HepG2 (cell line): ENCODE results near the gene TMEM62. TPM values are rescaled to one million over a fixed set of nuclear protein-coding genes. Genes with fewer than 3 reads are reported as not detected.

ENCODE experiments used
- ARHGAP35 ChIP-seq: sonication (generic); formaldehyde crosslinking; IDR thresholded peaks from 2 replicates; pipeline ENCODE4 v1.9.0; 2022; ENCODE audit warnings: mild to moderate bottlenecking, inconsistent platforms, moderate library complexity, missing genetic modification reagents, borderline replicate concordance
- ARNT ChIP-seq: fragments of 450-650 bp; IDR thresholded peaks from 2 replicates; pipeline ENCODE4 v1.6.1; 2017
- ASH2L ChIP-seq: fragments of 300-600, 200-600 bp; sonication (generic); IDR thresholded peaks from 2 replicates; pipeline ENCODE4 v1.7.0; 2017; ENCODE audit warnings: low read depth, mild to moderate bottlenecking, moderate library complexity, mixed read lengths, low read length; ENCODE audit not compliant: insufficient read length
- KDM4B ChIP-seq: sonication (generic); formaldehyde crosslinking; IDR thresholded peaks from 2 replicates; pipeline ENCODE4 v1.4.0; 2020; ENCODE audit warnings: missing genetic modification reagents
- NFE2L2 ChIP-seq: fragments of 150-350 bp; IDR thresholded peaks from 2 replicates; pipeline ENCODE4 v1.6.1; 2014; ENCODE audit warnings: low read length
- NPAS2 ChIP-seq: sonication (generic); formaldehyde crosslinking; IDR thresholded peaks from 2 replicates; pipeline ENCODE4 v1.8.0; 2022; ENCODE audit warnings: mild to moderate bottlenecking, missing genetic modification reagents, borderline replicate concordance
- REL ChIP-seq: sonication (generic); formaldehyde crosslinking; conservative IDR thresholded peaks from 2 replicates; pipeline ENCODE4 v1.8.0; 2022; ENCODE audit warnings: mild to moderate bottlenecking, missing genetic modification reagents, moderate library complexity
- RFXANK ChIP-seq: IDR thresholded peaks from 2 replicates; pipeline ENCODE4 v1.6.1; 2016
- SAFB2 ChIP-seq: sonication (generic); formaldehyde crosslinking; IDR thresholded peaks from 2 replicates; pipeline ENCODE4 v1.5.1; 2020; ENCODE audit warnings: missing genetic modification reagents, low read depth, mild to moderate bottlenecking, borderline replicate concordance
- SKI ChIP-seq: fragments of 450-650 bp; IDR thresholded peaks from one replicate; pipeline ENCODE4 v1.6.1; 2018; ENCODE audit warnings: mild to moderate bottlenecking; ENCODE audit not compliant: partially characterized antibody
- SMAD9 ChIP-seq: sonication (generic); formaldehyde crosslinking; IDR thresholded peaks from 2 replicates; pipeline ENCODE4 v1.5.1; 2020; ENCODE audit warnings: mild to moderate bottlenecking, missing genetic modification reagents
- SNAPC2 ChIP-seq: sonication (generic); formaldehyde crosslinking; IDR thresholded peaks from 2 replicates; pipeline ENCODE4 v1.8.1; 2022; ENCODE audit warnings: mild to moderate bottlenecking, missing genetic modification reagents
- YY1 ChIP-seq: IDR thresholded peaks from 2 replicates; pipeline ENCODE4 v1.6.1; 2011; ENCODE audit warnings: low read length, low read depth, moderate library complexity, mild to moderate bottlenecking; ENCODE audit not compliant: insufficient read depth, insufficient replicate concordance
- ZFX ChIP-seq: sonication (generic); formaldehyde crosslinking; IDR thresholded peaks from 2 replicates; pipeline ENCODE4 v1.4.0; 2020; ENCODE audit warnings: mild to moderate bottlenecking, low read depth, missing genetic modification reagents, moderate library complexity
- ZMYM4 ChIP-seq: sonication (generic); formaldehyde crosslinking; IDR thresholded peaks from 2 replicates; pipeline ENCODE4 v1.8.1; 2023; ENCODE audit warnings: mild to moderate bottlenecking, missing genetic modification reagents
- ZNF724P ChIP-seq: sonication (generic); formaldehyde crosslinking; IDR thresholded peaks from 2 replicates; pipeline ENCODE4 v1.8.0; 2022; ENCODE audit warnings: missing genetic modification reagents, borderline replicate concordance
- polyA plus RNA-seq, 8 experiments: library from polyadenylated mRNA; depleted of rRNA in 3 of 8; stranded (reverse) in 7 of 8; unstranded in 1 of 8; fragments of >200 nt; fragmentation: Illumina TruSeq in 4 of 8; extraction: Trizol in 4 of 8; gene quantifications; 2 replicates each; pipeline versions ENCODE4 v1.2.1 to v1.2.3, GENCODE V29; 2011 to 2016; ENCODE audit warnings: low read depth in 4 of 8, missing spikeins in 1 of 8, mixed read lengths in 1 of 8; ENCODE audit not compliant: insufficient read depth in 1 of 8
- total RNA-seq, 5 experiments: library from RNA; depleted of rRNA; stranded (reverse); fragments of >200 nt; fragmentation: Illumina TruSeq; extraction: Trizol; gene quantifications; 2 replicates each; pipeline ENCODE4 v1.2.3, GENCODE V29; 2016; ENCODE audit warnings: low read depth in 1 of 5
- TF ChIP-seq, protein P1 (sequence below): sonication (generic); formaldehyde crosslinking; IDR thresholded peaks from 2 replicates; pipeline ENCODE4 v1.4.0; 2020; ENCODE audit warnings: mild to moderate bottlenecking, missing genetic modification reagents
- TF ChIP-seq, protein P2 (sequence below): sonication (generic); formaldehyde crosslinking; IDR thresholded peaks from 2 replicates; pipeline ENCODE4 v1.4.0; 2020; ENCODE audit warnings: mild to moderate bottlenecking, missing genetic modification reagents
- TF ChIP-seq, protein P3 (sequence below): IDR thresholded peaks from 2 replicates; pipeline ENCODE4 v1.4.0; 2020; ENCODE audit warnings: mild to moderate bottlenecking, missing genetic modification reagents

Gene TMEM62
- total and polyA plus RNA-seq, 2 of the 13 experiments (the other 11 are each of a cell fraction or from before 2014, with no cell fraction given) = 14.2 to 20.9 TPM

DNA sequence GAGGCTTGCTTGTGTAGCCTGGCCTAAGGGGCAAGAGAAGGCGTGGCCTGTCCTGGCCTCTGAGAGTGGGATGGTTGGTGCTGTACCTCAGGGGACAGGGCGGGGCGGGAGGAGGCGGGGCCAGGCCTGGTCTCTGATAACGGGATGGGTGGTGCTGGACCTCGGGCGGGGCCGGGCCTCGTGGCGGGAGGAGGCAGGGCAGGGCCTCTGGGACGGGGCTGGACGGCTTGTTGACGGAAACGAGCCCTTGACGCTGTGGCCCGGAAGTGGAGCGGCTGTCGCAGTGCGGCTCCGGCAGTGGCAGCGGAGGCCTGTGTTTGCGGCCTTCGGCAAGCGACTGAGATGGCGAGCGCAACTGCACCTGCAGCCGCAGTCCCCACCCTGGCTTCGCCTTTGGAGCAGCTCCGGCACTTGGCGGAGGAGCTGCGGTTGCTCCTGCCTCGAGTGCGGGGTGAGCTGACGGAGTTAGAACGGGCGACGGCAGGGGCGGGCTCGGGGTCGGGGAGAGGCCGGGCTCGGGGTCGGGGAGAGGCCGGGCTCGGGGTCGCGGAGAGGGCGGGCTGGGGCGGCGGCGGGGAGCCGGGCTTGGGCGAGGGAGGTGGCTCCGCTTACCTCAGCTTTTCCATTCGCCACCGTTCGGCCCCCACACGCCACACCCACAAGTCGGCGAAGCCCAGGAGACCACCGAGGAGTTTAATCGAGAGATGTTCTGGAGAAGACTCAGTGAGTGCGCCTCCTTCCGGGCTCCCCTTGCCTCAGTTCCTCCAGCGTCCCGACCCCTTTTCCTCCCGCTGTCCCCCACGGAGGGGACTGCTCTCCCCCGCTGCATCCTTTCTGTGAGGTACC lies 52.0 kb downstream of the TMEM62 start, which contains the start of gene CCNDBP1 (continued):
- peak; percentile 47 for TF ChIP-seq SKI
- peak; percentile 99 for TF ChIP-seq ZFX (CRISPR knock-in tag)
- TF ChIP-seq SAFB2 (CRISPR knock-in tag) = no peak; the same call in 1 of the 2 replicates
- no peak for TF ChIP-seq SNAPC2 (CRISPR knock-in tag)
- no peak for TF ChIP-seq ARNT
- TF ChIP-seq ZNF724P (CRISPR knock-in tag) = no peak
- TF ChIP-seq ASH2L = peak; percentile 80
- TF ChIP-seq, protein P1, sequence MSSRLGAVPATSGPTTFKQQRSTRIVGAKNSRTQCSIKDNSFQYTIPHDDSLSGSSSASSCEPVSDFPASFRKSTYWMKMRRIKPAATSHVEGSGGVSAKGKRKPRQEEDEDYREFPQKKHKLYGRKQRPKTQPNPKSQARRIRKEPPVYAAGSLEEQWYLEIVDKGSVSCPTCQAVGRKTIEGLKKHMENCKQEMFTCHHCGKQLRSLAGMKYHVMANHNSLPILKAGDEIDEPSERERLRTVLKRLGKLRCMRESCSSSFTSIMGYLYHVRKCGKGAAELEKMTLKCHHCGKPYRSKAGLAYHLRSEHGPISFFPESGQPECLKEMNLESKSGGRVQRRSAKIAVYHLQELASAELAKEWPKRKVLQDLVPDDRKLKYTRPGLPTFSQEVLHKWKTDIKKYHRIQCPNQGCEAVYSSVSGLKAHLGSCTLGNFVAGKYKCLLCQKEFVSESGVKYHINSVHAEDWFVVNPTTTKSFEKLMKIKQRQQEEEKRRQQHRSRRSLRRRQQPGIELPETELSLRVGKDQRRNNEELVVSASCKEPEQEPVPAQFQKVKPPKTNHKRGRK = no peak
- TF ChIP-seq, protein P2, sequence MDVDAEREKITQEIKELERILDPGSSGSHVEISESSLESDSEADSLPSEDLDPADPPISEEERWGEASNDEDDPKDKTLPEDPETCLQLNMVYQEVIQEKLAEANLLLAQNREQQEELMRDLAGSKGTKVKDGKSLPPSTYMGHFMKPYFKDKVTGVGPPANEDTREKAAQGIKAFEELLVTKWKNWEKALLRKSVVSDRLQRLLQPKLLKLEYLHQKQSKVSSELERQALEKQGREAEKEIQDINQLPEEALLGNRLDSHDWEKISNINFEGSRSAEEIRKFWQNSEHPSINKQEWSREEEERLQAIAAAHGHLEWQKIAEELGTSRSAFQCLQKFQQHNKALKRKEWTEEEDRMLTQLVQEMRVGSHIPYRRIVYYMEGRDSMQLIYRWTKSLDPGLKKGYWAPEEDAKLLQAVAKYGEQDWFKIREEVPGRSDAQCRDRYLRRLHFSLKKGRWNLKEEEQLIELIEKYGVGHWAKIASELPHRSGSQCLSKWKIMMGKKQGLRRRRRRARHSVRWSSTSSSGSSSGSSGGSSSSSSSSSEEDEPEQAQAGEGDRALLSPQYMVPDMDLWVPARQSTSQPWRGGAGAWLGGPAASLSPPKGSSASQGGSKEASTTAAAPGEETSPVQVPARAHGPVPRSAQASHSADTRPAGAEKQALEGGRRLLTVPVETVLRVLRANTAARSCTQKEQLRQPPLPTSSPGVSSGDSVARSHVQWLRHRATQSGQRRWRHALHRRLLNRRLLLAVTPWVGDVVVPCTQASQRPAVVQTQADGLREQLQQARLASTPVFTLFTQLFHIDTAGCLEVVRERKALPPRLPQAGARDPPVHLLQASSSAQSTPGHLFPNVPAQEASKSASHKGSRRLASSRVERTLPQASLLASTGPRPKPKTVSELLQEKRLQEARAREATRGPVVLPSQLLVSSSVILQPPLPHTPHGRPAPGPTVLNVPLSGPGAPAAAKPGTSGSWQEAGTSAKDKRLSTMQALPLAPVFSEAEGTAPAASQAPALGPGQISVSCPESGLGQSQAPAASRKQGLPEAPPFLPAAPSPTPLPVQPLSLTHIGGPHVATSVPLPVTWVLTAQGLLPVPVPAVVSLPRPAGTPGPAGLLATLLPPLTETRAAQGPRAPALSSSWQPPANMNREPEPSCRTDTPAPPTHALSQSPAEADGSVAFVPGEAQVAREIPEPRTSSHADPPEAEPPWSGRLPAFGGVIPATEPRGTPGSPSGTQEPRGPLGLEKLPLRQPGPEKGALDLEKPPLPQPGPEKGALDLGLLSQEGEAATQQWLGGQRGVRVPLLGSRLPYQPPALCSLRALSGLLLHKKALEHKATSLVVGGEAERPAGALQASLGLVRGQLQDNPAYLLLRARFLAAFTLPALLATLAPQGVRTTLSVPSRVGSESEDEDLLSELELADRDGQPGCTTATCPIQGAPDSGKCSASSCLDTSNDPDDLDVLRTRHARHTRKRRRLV = no peak
- TF ChIP-seq, protein P3, sequence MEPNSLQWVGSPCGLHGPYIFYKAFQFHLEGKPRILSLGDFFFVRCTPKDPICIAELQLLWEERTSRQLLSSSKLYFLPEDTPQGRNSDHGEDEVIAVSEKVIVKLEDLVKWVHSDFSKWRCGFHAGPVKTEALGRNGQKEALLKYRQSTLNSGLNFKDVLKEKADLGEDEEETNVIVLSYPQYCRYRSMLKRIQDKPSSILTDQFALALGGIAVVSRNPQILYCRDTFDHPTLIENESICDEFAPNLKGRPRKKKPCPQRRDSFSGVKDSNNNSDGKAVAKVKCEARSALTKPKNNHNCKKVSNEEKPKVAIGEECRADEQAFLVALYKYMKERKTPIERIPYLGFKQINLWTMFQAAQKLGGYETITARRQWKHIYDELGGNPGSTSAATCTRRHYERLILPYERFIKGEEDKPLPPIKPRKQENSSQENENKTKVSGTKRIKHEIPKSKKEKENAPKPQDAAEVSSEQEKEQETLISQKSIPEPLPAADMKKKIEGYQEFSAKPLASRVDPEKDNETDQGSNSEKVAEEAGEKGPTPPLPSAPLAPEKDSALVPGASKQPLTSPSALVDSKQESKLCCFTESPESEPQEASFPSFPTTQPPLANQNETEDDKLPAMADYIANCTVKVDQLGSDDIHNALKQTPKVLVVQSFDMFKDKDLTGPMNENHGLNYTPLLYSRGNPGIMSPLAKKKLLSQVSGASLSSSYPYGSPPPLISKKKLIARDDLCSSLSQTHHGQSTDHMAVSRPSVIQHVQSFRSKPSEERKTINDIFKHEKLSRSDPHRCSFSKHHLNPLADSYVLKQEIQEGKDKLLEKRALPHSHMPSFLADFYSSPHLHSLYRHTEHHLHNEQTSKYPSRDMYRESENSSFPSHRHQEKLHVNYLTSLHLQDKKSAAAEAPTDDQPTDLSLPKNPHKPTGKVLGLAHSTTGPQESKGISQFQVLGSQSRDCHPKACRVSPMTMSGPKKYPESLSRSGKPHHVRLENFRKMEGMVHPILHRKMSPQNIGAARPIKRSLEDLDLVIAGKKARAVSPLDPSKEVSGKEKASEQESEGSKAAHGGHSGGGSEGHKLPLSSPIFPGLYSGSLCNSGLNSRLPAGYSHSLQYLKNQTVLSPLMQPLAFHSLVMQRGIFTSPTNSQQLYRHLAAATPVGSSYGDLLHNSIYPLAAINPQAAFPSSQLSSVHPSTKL = peak; percentile 50
- TF ChIP-seq RFXANK (CRISPR knock-in tag) = no peak
- peak; percentile 50 for TF ChIP-seq YY1
- no peak for TF ChIP-seq NPAS2 (CRISPR knock-in tag)
- 0 out of 2 replicates have a peak, but pooled peaks have one; percentile 81 for TF ChIP-seq KDM4B (CRISPR knock-in tag)
- no peak for TF ChIP-seq NFE2L2
- no peak for TF ChIP-seq SMAD9 (CRISPR knock-in tag)
- TF ChIP-seq ZMYM4 (CRISPR knock-in tag) = peak; percentile 74
- TF ChIP-seq REL (CRISPR knock-in tag) = 0 out of 2 replicates have a peak, but pooled peaks have one; percentile 35
- no peak for TF ChIP-seq ARHGAP35
